SK-N-SH treated with all-trans-retinoic acid at 6 μM for 48 hours (cell line): ENCODE measurements around the gene AGPAT3.

Experiments used
- ATAC-seq: fragments of 200-7000 bp; cut with Tn5 transposase; 3 replicates; pipeline ENCODE4 v1.9.1; 2020; ENCODE audit warnings: mild to moderate bottlenecking, moderate library complexity
- ARNTL ChIP-seq: fragments of 450-650 bp; formaldehyde crosslinking; IDR thresholded peaks from 2 replicates; pipeline ENCODE4 v1.5.0; 2020; ENCODE audit warnings: low read depth, mild to moderate bottlenecking, moderate library complexity, borderline replicate concordance
- BACH2 ChIP-seq: fragments of 250-450 bp; sonication (Bioruptor Pico); IDR thresholded peaks from 2 replicates; pipeline ENCODE4 v1.9.0; 2021; ENCODE audit warnings: mild to moderate bottlenecking, borderline replicate concordance
- CREB5 ChIP-seq: fragments of 250-450 bp; sonication (Bioruptor Pico); IDR thresholded peaks from 2 replicates; pipeline ENCODE4 v1.5.1; 2020; ENCODE audit warnings: low read depth, mild to moderate bottlenecking, moderate library complexity
- CSDC2 ChIP-seq: fragments of 250-450 bp; sonication (Bioruptor Pico); IDR thresholded peaks from 2 replicates; pipeline ENCODE4 v1.5.0; 2020; ENCODE audit warnings: mild to moderate bottlenecking, moderate library complexity
- CSRNP3 ChIP-seq: fragments of 250-450 bp; sonication (Bioruptor Pico); IDR thresholded peaks from 2 replicates; pipeline ENCODE4 v1.5.1; 2021; ENCODE audit warnings: mild to moderate bottlenecking, moderate library complexity
- ESRRG ChIP-seq: fragments of 250-450 bp; sonication (Bioruptor Pico); IDR thresholded peaks from 2 replicates; pipeline ENCODE4 v1.6.1; 2021; ENCODE audit warnings: mild to moderate bottlenecking
- GLIS3 ChIP-seq: fragments of 250-450 bp; sonication (Bioruptor Pico); IDR thresholded peaks from 2 replicates; pipeline ENCODE4 v1.5.0; 2020; ENCODE audit warnings: mild to moderate bottlenecking, moderate library complexity
- ISL1 ChIP-seq: fragments of 250-450 bp; sonication (Bioruptor Pico); IDR thresholded peaks from 2 replicates; pipeline ENCODE4 v2.1.2; 2022; ENCODE audit warnings: mild to moderate bottlenecking, moderate library complexity
- OSR1 ChIP-seq: fragments of 250-450 bp; sonication (Bioruptor Pico); IDR thresholded peaks from 2 replicates; pipeline ENCODE4 v1.8.0; 2022; ENCODE audit warnings: moderate library complexity, mild to moderate bottlenecking, inconsistent platforms
- PATZ1 ChIP-seq: fragments of 250-450 bp; sonication (Bioruptor Pico); IDR thresholded peaks from 2 replicates; pipeline ENCODE4 v1.8.0; 2020; ENCODE audit warnings: mild to moderate bottlenecking, moderate library complexity, borderline replicate concordance
- POU6F1 ChIP-seq: fragments of 250-450 bp; sonication (Bioruptor Pico); IDR thresholded peaks from 2 replicates; pipeline ENCODE4 v1.8.0; 2021; ENCODE audit warnings: low read depth, mild to moderate bottlenecking, moderate library complexity, borderline replicate concordance
- PPARA ChIP-seq: fragments of 250-450 bp; sonication (Bioruptor Pico); IDR thresholded peaks from 2 replicates; pipeline ENCODE4 v1.5.0; 2020; ENCODE audit warnings: mild to moderate bottlenecking, borderline replicate concordance
- RARB ChIP-seq: fragments of 250-450 bp; sonication (Bioruptor Pico); IDR thresholded peaks from 2 replicates; pipeline ENCODE4 v1.8.0; 2021; ENCODE audit warnings: mild to moderate bottlenecking, moderate library complexity
- SNAI2 ChIP-seq: fragments of 250-450 bp; sonication (Bioruptor Pico); IDR thresholded peaks from 2 replicates; pipeline ENCODE4 v1.5.0; 2020; ENCODE audit warnings: mild to moderate bottlenecking, moderate library complexity
- TOX ChIP-seq: fragments of 250-450 bp; sonication (Bioruptor Pico); IDR thresholded peaks from 2 replicates; pipeline ENCODE4 v1.8.0; 2021; ENCODE audit warnings: mild to moderate bottlenecking, moderate library complexity, borderline replicate concordance
- TSHZ2 ChIP-seq: fragments of 250-450 bp; sonication (Bioruptor Pico); IDR thresholded peaks from 2 replicates; pipeline ENCODE4 v1.5.0; 2020; ENCODE audit warnings: mild to moderate bottlenecking, moderate library complexity
- ZFP3 ChIP-seq: fragments of 250-450 bp; sonication (Bioruptor Pico); IDR thresholded peaks from 2 replicates; pipeline ENCODE4 v1.5.0; 2020; ENCODE audit warnings: mild to moderate bottlenecking, moderate library complexity
- ZNF565 ChIP-seq: fragments of 450-650 bp; formaldehyde crosslinking; conservative IDR thresholded peaks from 2 replicates; pipeline ENCODE4 v1.5.0; 2020; ENCODE audit warnings: low read depth, mild to moderate bottlenecking, moderate library complexity
- ZNF70 ChIP-seq: fragments of 450-650 bp; formaldehyde crosslinking; IDR thresholded peaks from 2 replicates; pipeline ENCODE4 v1.5.0; 2020; ENCODE audit warnings: mild to moderate bottlenecking, moderate library complexity
- ZNF8 ChIP-seq: fragments of 450-650 bp; formaldehyde crosslinking; IDR thresholded peaks from 2 replicates; pipeline ENCODE4 v1.5.0; 2020; ENCODE audit warnings: mild to moderate bottlenecking, moderate library complexity

Gene AGPAT3

GRCh38 chr21:43854773-43855633 lies 10.0 kb upstream of the AGPAT3 start:
- TF ChIP-seq TSHZ2 (CRISPR knock-in tag) (no peak), PPARA (CRISPR knock-in tag) (no peak), ZNF565 (CRISPR knock-in tag) (no peak), ISL1 (no peak), OSR1 (CRISPR knock-in tag) (no peak), ZNF8 (CRISPR knock-in tag) (no peak), ZFP3 (no peak), BACH2 (CRISPR knock-in tag) (no peak), GLIS3 (CRISPR knock-in tag) (no peak), ZNF70 (CRISPR knock-in tag) (no peak), POU6F1 (CRISPR knock-in tag) (no peak), SNAI2 (no peak), CSRNP3 (CRISPR knock-in tag) (no peak), CREB5 (no peak), ESRRG (CRISPR knock-in tag) (no peak), RARB (CRISPR knock-in tag) (no peak), TOX (CRISPR knock-in tag) (no peak)
- no peak for ATAC-seq

- no peak for ATAC-seq
These were observed 9.1 kb upstream of the AGPAT3 start for GRCh38 chr21:43855955-43856354.

More at GRCh38 chr21:43855955-43856354, 9.1 kb upstream of the AGPAT3 start:
- TF ChIP-seq GLIS3 (CRISPR knock-in tag) (no peak), POU6F1 (CRISPR knock-in tag) (no peak), CSDC2 (CRISPR knock-in tag) (no peak), ZFP3 (no peak), SNAI2 (no peak), ISL1 (no peak), ARNTL (CRISPR knock-in tag) (no peak), ESRRG (CRISPR knock-in tag) (no peak), BACH2 (CRISPR knock-in tag) (no peak), CREB5 (no peak), TOX (CRISPR knock-in tag) (no peak), PATZ1 (no peak)
